SIG-M5 (cell line): Measurements from ENCODE around the gene CSPG4.
"Not testable (repeated sequence)": the region's sequence is repeated elsewhere in the genome, so short reads cannot be mapped to it uniquely, and the experiment has no call there.

Experiments
- DNase-seq: peaks from one replicate; lab custom pipeline; 2025; lab: John Stamatoyannopoulos, UW

CSPG4 gene

GRCh38 chr15:75723847-75724660 is 11.4 kb upstream of the CSPG4 start:
- DNase-seq = no peak

DNA sequence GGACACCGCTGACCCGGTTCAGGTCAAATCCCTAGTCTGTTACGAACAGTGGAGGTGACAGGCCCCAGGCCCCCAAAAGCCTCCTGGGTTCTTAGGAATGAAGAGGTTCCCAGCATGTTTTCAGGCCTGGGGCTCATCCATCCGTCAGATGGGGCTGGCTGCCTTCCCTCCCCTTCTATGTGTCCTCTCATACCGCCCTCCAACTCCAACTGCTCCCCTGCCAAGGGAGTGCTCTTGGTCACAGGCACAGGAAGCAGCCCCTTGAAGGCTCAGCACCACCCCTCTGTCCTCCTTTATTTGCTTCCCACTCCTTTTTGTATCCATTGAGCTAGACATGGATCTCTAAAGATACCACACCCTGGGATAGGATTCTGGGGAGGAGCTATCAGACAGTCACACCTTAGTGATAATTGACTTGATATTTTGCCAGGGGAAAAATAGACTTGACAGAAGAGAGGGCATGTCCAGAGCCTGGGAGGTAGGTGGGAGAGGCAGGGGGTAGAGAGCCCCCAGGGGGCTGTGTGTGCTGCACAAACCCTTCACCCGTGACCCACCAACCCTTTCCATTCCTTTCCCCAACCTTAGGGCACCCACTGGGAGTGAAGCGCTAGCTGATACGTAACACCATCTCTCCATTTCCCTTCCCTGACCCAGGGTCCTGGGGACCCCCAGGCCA is 10.7 kb upstream of the CSPG4 start:
- DNase-seq = no peak

DNA sequence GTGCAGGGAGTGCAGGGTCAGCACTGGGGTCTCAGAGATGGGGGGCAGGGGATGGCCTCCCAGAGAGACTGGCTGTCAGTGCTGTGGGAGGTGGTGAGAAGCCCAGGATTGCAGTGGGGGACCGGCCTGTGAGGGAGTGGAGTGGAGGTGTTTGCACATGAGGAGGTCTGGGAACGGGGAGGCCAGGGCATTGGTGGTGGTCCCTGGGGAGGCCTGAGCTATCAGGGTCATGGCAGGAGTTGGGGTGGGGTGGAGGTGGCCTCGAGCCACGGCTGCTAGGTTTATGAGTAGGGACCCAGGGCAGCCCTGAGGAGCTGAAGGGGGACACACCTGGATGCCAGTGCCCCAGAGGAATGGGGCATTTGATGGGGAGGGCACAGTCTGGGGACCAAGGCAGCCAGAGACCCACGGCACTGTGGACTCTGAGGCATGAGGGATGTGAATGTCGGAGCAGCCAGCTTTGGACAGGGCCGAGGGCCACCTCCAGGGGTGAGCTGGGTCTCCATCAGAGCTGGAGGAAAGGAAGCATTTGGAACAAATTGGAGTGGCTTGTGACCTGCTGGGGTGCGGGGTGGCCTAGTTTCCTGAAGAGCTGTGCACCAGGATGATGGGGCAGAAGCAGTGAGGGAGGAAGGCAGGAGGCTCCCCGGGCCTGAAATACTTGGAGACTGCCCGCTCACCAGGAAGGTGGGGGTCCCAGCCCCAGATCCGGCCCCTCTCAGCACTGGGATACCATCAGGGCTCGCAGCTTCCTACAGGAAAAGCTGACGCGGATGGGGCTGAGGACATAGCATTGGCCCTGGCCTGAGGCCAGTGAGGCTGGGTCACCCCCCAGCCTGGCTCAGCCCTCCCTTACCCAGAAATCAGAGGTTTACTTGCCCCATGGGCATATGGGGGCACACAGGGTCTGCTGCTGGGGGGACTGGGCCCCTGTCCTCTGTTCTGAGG is 9.5 kb upstream of the CSPG4 start:
- DNase-seq = no peak

GRCh38 chr15:75721480-75721922 is 8.9 kb upstream of the CSPG4 start:
- no peak for DNase-seq

GRCh38 chr15:75720787-75721479 is 8.3 kb upstream of the CSPG4 start:
- DNase-seq = no peak

DNA sequence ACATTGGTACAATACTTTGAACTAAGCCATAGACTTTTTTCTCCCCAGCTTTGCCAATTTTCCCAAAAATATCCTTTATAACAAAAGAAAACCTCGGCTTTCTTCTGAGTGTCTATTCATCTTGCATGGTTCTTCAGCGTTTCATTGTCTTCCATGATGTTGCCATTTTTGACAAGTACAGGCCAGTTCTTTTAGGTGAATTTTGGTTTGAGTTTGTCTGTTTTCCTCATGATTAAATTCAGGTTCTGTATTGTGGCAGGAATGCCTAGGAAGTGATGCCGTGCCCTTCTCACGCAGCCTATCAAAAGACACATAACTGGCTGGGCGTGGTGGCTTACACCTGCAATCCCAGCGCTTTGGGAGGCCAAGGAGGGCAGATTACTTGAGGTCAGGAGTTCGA is 7.6 kb upstream of the CSPG4 start:
- DNase-seq = no peak

DNA sequence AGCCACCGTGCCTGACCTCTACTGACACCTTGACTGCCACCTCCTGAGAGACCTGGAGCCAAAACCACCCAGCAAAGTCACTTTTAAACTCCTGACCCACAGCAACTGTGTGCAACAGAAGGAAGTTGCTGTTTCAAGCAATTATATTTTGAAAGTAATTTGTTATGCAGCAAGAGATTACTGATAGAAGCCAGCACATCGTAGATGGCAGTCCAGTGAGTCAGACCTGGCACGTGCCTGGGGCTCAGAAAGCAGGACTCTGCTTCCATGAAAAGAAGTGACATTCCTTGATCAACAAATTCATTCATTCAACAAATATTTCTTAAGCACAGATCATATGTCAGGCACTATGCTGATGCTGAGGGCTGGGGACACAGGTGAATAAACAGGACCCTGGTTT is 5.7 kb upstream of the CSPG4 start:
- no peak for DNase-seq

DNA sequence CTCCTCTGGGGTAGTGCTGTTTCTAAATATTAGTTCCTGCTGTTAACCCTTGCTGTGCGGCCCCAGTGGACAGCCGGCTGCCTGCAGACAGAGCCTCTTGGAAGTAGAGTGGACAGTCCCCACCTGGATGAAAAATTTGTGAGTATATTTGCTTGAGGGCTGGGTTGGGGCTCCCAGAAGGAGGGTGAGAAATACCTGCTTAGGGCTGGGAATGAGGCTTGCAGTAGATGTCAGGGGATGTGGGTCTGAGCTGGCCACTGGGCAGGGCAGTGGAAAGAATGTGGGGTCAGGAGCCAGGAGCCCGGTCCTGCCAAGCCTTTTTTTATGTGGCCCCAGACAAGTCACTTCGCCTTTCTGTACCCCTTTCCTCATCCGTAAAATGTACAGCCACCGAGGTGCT is 4.4 kb upstream of the CSPG4 start:
- DNase-seq = not testable (repeated sequence)

GRCh38 chr15:75716249-75716950 is 3.8 kb upstream of the CSPG4 start:
- DNase-seq = not testable (repeated sequence)

DNA sequence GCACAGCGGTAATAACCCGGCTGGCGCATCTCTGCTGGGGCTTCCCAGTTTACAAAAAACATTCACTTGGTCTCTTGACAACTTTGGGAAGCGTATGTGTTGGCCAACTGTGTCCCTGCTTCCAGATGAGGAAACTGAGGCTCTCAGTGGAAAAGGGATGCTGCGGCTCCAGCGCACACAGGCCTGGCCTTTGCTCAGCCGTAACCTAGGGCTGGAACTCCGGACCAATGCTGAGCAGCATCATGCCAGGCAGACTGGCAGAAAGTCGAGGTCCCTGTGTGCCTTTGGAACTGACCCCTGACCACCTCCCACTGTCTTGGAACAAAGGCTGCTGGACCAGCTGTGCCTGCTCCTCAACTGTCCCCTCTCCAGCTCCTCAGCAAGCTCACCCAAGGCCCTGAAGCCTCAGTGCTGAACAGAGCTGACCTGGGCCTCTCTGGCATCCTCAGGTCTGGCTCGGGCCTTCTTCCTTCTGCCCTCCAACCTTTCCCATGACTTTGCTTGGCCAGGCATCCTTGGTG is 2.7 kb upstream of the CSPG4 start:
- DNase-seq = not testable (repeated sequence)

- no peak for DNase-seq
Measured at GRCh38 chr15:75714195-75714594, 1.5 kb upstream of the CSPG4 start.

DNA sequence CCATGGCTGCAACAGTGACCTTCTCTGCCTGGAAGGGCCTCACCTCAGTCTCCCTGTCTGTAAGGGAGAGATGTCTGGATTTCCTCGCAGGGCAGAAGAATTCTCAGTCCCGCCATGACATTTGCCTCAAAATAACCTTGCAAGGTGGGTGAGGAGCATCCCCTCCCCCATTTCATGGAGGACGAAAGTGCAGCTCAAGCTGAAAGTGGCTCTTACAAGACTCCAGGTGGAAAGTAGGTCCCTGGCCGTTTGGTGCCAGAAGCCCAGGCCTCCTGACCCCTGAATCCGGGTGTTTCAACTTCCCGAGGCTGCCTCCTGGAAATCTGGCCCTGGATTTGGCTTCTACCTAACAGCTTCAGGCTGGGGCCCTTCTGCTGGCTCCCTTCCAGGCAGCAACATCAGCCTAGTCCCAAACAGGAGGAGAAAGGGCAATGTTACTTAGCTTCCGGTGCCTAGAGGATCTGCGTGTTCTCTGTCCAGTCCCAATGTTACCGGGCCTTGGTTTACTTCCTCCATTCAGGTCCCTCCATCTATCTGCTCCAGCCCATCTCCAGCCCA is 769 bp upstream of the CSPG4 start:
- DNase-seq = no peak

GRCh38 chr15:75711495-75711894 is 1.2 kb downstream of the CSPG4 start:
- DNase-seq = not testable (repeated sequence)

DNA sequence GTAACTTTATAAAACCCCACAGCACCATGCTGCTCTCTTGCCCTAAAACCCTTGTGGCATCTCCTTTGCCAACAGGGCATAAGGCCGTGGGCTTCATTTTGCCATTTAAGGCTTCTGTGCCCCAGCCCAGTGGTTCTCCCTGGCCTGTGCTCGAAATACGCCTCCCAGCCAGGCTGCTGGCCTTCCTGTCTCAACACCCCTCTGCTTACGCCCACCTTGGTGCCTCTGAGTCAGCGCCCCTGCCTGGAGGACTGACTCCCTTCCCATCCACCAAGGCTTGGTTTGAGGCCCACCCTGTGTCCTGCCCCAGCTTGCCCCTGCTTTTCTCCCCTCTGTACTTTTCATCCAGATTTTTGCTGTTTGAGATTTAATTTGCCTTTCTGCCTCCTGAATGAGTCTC is 1.8 kb downstream of the CSPG4 start:
- DNase-seq = not testable (repeated sequence)

DNA sequence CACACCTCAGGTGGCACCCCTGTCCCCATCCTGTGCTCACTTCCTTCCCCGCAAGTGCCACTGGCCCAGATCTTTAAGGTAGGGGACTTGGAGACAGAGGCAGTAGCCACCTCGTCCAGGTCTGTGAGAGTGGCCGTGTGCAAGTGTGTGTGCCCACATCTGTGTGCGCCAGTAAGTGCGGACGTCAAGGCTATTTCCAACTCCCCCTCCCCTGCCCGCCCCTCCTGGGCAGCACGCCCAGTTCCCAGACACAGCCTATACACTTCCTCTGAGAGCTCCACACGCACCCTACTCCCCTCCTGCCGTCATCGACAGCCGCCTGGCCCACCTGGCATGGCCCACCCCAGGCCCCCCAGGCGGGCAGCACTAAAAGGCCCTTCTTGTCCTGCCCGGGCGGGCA is 3.2 kb downstream of the CSPG4 start:
- not testable (repeated sequence) for DNase-seq

- no peak for DNase-seq
Measured at GRCh38 chr15:75706682-75706954, 6.0 kb downstream of the CSPG4 start.

- DNase-seq = no peak
Measured at GRCh38 chr15:75705854-75706681, 6.6 kb downstream of the CSPG4 start.

GRCh38 chr15:75705375-75705774 is 7.3 kb downstream of the CSPG4 start:
- DNase-seq = not testable (repeated sequence)

DNA sequence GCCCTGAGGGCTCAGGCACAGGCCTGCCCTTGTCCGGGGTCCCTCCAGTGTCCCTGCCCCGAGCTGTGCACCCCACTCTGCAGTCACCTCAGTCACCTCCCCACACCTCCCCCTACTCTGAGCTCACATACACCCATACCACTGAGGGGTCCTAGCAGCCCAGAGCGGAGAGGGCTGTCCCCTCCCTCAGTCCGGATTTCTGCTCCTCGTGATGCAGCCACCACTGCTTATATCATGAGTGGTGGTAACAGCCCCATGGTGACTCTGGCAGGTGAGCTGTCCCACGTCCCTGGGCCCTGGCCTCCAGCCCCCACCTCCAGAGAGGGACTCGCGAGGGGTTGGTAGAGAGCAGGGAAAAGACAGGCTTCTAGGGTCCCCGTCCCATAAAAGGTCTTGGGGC is 8.0 kb downstream of the CSPG4 start:
- DNase-seq = no peak

- DNase-seq = no peak
Measured at GRCh38 chr15:75704263-75704615, 8.4 kb downstream of the CSPG4 start.
